Loucy (cell line): ENCODE measurements around the gene ZCRB1.

Source experiments
- H2AFZ ChIP-seq: fragments of 200-600 bp; sonication (generic); 2 replicates; pipeline ENCODE4 v1.6.0; 2016; ENCODE audit warnings: antibody characterized with exemption, mild to moderate bottlenecking, low read length, moderate library complexity
- H3F3A ChIP-seq: fragments of 200-600 bp; 2 replicates; pipeline ENCODE4 v1.6.0; 2016; ENCODE audit warnings: antibody characterized with exemption, low read depth, mild to moderate bottlenecking
- H3K27me3 ChIP-seq: fragments of 200-600 bp; sonication (generic); 2 replicates; pipeline ENCODE4 v1.6.1; 2014; ENCODE audit warnings: low read length, mild to moderate bottlenecking; ENCODE audit not compliant: insufficient read depth, poor library complexity, severe bottlenecking
- H3K36me3 ChIP-seq: fragments of 200-600 bp; sonication (generic); 2 replicates; pipeline ENCODE4 v1.6.1; 2016; ENCODE audit warnings: low read length; ENCODE audit not compliant: insufficient read depth
- H3K4me1 ChIP-seq: fragments of 200-600 bp; sonication (generic); 2 replicates; pipeline ENCODE4 v1.5.1; 2014; ENCODE audit warnings: low read length, mild to moderate bottlenecking; ENCODE audit not compliant: insufficient read depth, poor library complexity, severe bottlenecking
- H3K4me2 ChIP-seq: fragments of 200-600 bp; sonication (generic); 2 replicates; pipeline ENCODE4 v1.6.0; 2014; ENCODE audit warnings: antibody characterized with exemption, low read length, low read depth, mild to moderate bottlenecking; ENCODE audit not compliant: poor library complexity, severe bottlenecking
- H3K4me3 ChIP-seq: fragments of 200-600 bp; sonication (generic); 2 replicates; pipeline ENCODE4 v1.5.1; 2014; ENCODE audit warnings: low read length, mild to moderate bottlenecking, mixed read lengths; ENCODE audit not compliant: poor library complexity, severe bottlenecking
- H3K79me2 ChIP-seq: fragments of 200-600 bp; sonication (generic); 2 replicates; pipeline ENCODE4 v1.6.1; 2014; ENCODE audit warnings: low read length; ENCODE audit not compliant: insufficient read depth
- H3K9ac ChIP-seq: fragments of 200-600 bp; sonication (generic); 2 replicates; pipeline ENCODE4 v1.6.0; 2014; ENCODE audit warnings: mild to moderate bottlenecking, low read depth, low read length, moderate library complexity; ENCODE audit not compliant: poor library complexity, severe bottlenecking
- H3K9me2 ChIP-seq: fragments of 200-600 bp; sonication (generic); replicated peaks from 2 replicates; pipeline ENCODE4 v1.6.1; 2016; ENCODE audit warnings: low read depth, low read length, mixed read lengths
- H3K9me3 ChIP-seq: fragments of 200-600 bp; sonication (generic); 2 replicates; pipeline ENCODE4 v1.6.1; 2014; ENCODE audit warnings: mild to moderate bottlenecking, antibody characterized with exemption, low read length, low read depth; ENCODE audit not compliant: insufficient read depth
- H4K20me1 ChIP-seq: fragments of 200-600 bp; sonication (generic); 2 replicates; pipeline ENCODE4 v1.6.0; 2014; ENCODE audit warnings: antibody characterized with exemption, low read length, mild to moderate bottlenecking; ENCODE audit not compliant: insufficient read depth, poor library complexity, severe bottlenecking
- CTCF ChIP-seq: fragments of 200-600 bp; sonication (generic); conservative IDR thresholded peaks from 2 replicates; pipeline ENCODE4 v1.5.1; 2014; ENCODE audit warnings: mild to moderate bottlenecking, antibody characterized with exemption, low read length
- EZH2phosphoT487 ChIP-seq: fragments of 200-600 bp; IDR thresholded peaks from 2 replicates; pipeline ENCODE4 v1.6.1; 2018; ENCODE audit warnings: antibody characterized with exemption, mild to moderate bottlenecking, moderate library complexity, borderline replicate concordance

Gene ZCRB1

DNA sequence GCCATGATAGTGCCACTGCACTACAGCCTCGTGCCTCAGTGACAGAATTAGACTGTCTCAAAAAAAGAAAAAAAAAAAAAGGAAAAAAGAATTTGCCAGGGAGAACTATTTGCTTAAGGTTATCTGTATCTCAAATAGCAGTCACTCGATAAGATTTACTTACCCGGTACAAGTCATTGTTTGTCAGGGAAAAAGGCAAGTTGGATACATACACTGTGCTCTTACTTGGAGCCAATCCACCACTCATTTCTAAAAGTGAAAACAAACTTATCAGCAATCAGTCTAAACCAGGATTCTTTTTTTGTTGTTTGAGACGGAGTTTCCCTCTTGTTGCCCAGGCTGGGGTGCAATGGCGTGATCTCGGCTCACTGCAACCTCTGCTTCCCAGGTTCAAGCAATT lies 2.0 kb downstream of the ZCRB1 start:
- Histone ChIP-seq H3F3A (no peaks in the 10 kb centered on the region), H3K9me2 (no peaks in the 10 kb centered on the region), H3K4me3 (no peak overlapping the region), H4K20me1 (peaks cover 28% of the 10 kb centered on the region), H3K9ac (no peak overlapping the region), H2AFZ (no peak overlapping the region), H3K36me3 (no peaks in the 10 kb centered on the region), H3K4me1 (peaks cover 30% of the 10 kb centered on the region), H3K27me3 (no peaks in the 10 kb centered on the region), H3K9me3 (no peaks in the 10 kb centered on the region), H3K79me2 (peaks cover 42% of the 10 kb centered on the region), H3K4me2 (no peak overlapping the region)
- TF ChIP-seq EZH2phosphoT487: no peak
- no peak for TF ChIP-seq CTCF

- Histone ChIP-seq H3K79me2 (peaks cover 29% of the 10 kb centered on the region), H3K9me3 (no peaks in the 10 kb centered on the region), H3K4me1 (peaks cover 17% of the 10 kb centered on the region), H3K27me3 (no peaks in the 10 kb centered on the region), H3F3A (no peaks in the 10 kb centered on the region), H4K20me1 (peaks cover 15% of the 10 kb centered on the region), H3K9ac (no peak overlapping the region), H3K9me2 (no peaks in the 10 kb centered on the region), H3K36me3 (no peaks in the 10 kb centered on the region), H2AFZ (no peak overlapping the region), H3K4me3 (no peak overlapping the region), H3K4me2 (no peak overlapping the region)
- TF ChIP-seq EZH2phosphoT487 (no peak), CTCF (no peak)
Measured at GRCh38 chr12:42322567-42322966, 3.3 kb downstream of the ZCRB1 start.

DNA sequence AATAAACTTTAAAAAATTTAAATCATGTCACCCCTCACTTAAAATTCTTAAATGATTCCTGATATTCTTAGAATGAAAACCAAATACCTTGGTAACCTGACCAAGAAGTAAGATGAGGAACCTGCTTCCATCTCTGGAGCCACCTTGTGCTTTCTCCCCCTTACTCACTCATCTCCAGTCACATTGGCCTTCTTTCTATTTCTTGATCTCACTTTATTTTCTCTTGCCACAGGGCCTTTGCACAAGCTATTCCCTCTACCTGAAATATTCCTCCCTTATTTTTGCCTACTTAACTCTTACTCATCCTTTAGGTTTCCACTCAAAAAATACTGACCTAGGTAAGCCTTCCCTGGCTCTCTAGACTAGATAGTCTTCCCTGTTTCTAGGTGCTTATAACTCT lies 5.1 kb downstream of the ZCRB1 start:
- Histone ChIP-seq H2AFZ (no peak overlapping the region), H3K4me3 (no peak overlapping the region), H3K79me2 (peaks cover 13% of the 10 kb centered on the region), H3F3A (no peaks in the 10 kb centered on the region), H4K20me1 (no peaks in the 10 kb centered on the region), H3K4me2 (no peak overlapping the region), H3K9ac (no peak overlapping the region), H3K27me3 (no peaks in the 10 kb centered on the region), H3K36me3 (peaks cover 5% of the 10 kb centered on the region; the same call in 1 of the 2 replicates), H3K9me3 (no peaks in the 10 kb centered on the region), H3K4me1 (peaks cover 11% of the 10 kb centered on the region), H3K9me2 (no peaks in the 10 kb centered on the region)
- TF ChIP-seq CTCF (no peak), EZH2phosphoT487 (no peak)
